HepG2 (cell line): ENCODE results near the gene GLUL. TPM values are rescaled to one million over a fixed set of nuclear protein-coding genes. Genes with fewer than 3 reads are reported as not detected.

ENCODE experiments used
- ATAC-seq: fragments of 200-7000 bp; cut with Tn5 transposase; 3 replicates; pipeline ENCODE4 v1.9.1; 2020; ENCODE audit warnings: mild to moderate bottlenecking, moderate library complexity
- BruUV-seq: library from RNA; stranded (reverse); fragments of 400-500 nt; replicated peaks from 2 replicates; lab custom pipeline; 2021; lab: Mats Ljungman, UMichigan
- CTCF ChIA-PET: fragments of 300-600 bp; formaldehyde crosslinking; extraction: SDS; loops from one replicate; lab custom pipeline; 2021; ENCODE audit warnings: low total read pairs, inconsistent platforms, low intra/inter-chr PET ratio; lab: Yijun Ruan, JAX
- POLR2A ChIA-PET: fragments of 350-600 bp; sonication (Branson Sonifier 250); formaldehyde crosslinking; loops from one replicate; lab custom pipeline; 2020; ENCODE audit warnings: antibody characterized with exemption, inconsistent platforms; lab: Yijun Ruan, JAX
- DNase-seq: peaks from one replicate; pipeline ENCODE4 v3.0.0-alpha.2; 2015; ENCODE audit warnings: low spot score
- FAIRE-seq: peaks from 3 replicates; lab custom pipeline; 2011; peaks lifted over from hg19 to GRCh38; lab: Jason Lieb, UNC
- H2AFZ ChIP-seq: one replicate; pipeline ENCODE4 v1.6.1; 2011; ENCODE audit warnings: low read length, inconsistent platforms
- H3K27ac ChIP-seq: fragments of 300-600 bp; 3 replicates; pipeline ENCODE4 v1.8.0; 2011; ENCODE audit warnings: mixed run types, mild to moderate bottlenecking, mixed read lengths, low read length, inconsistent platforms; ENCODE audit not compliant: insufficient read depth; ENCODE audit errors: extremely low read length
- H3K27me3 ChIP-seq, 2 experiments: fragments of 200-600 bp in 1 of 2; 2 replicates in 1 of 2; 3 replicates in 1 of 2; pipeline versions ENCODE4 v1.6.0 to v1.8.0; 2011; ENCODE audit warnings: low read length in 2 of 2, mild to moderate bottlenecking in 2 of 2, moderate library complexity in 2 of 2, inconsistent platforms in 1 of 2; ENCODE audit not compliant: insufficient read depth in 2 of 2, control insufficient read depth in 1 of 2
- H3K36me3 ChIP-seq, 2 experiments: fragments of 200-600 bp in 1 of 2; replicated peaks in 1 of 2; 2 replicates in 1 of 2; 3 replicates in 1 of 2; pipeline versions ENCODE4 v1.5.1 to v1.8.0; 2011; ENCODE audit warnings: low read length in 2 of 2, inconsistent platforms in 1 of 2; ENCODE audit not compliant: insufficient read depth in 2 of 2, control insufficient read depth in 1 of 2
- H3K4me1 ChIP-seq: 2 replicates; pipeline ENCODE4 v1.5.1; 2012; ENCODE audit warnings: low read length, inconsistent platforms; ENCODE audit not compliant: insufficient read depth
- H3K4me2 ChIP-seq: 2 replicates; pipeline ENCODE4 v1.6.0; 2011; ENCODE audit warnings: low read depth, low read length, inconsistent platforms
- H3K4me3 ChIP-seq, 3 experiments: fragments of 200-600 bp in 1 of 3; sonication (generic), shearing (Covaris generic) in 1 of 3; replicated peaks in 1 of 3; 2 replicates each; pipeline ENCODE4 v1.5.1; 2011 to 2016; ENCODE audit warnings: low read length in 3 of 3, inconsistent platforms in 2 of 3, low read depth in 2 of 3, mild to moderate bottlenecking in 2 of 3, control low read depth in 1 of 3, mixed read lengths in 1 of 3; ENCODE audit not compliant: insufficient read depth in 1 of 3
- H3K79me2 ChIP-seq: one replicate; pipeline ENCODE4 v1.6.1; 2011; ENCODE audit warnings: low read length, inconsistent platforms; ENCODE audit not compliant: insufficient read depth
- H3K9ac ChIP-seq: 2 replicates; pipeline ENCODE4 v1.6.0; 2011; ENCODE audit warnings: mild to moderate bottlenecking, low read depth, low read length, inconsistent platforms; ENCODE audit not compliant: insufficient read depth
- H3K9me3 ChIP-seq: 2 replicates; pipeline ENCODE4 v1.5.1; 2012; ENCODE audit warnings: mild to moderate bottlenecking, low read length
- H4K20me1 ChIP-seq: 2 replicates; pipeline ENCODE4 v1.6.0; 2011; ENCODE audit warnings: inconsistent platforms, mild to moderate bottlenecking, low read length, moderate library complexity; ENCODE audit not compliant: insufficient read depth
- AGO2 ChIP-seq: fragments of 200-400 bp; formaldehyde crosslinking; optimal IDR thresholded peaks from 2 replicates; pipeline ENCODE3; 2017; ENCODE audit warnings: mild to moderate bottlenecking, low read depth, low read length, moderate library complexity
- ATF5 ChIP-seq: sonication (generic); formaldehyde crosslinking; IDR thresholded peaks from 2 replicates; pipeline ENCODE4 v1.4.0; 2020; ENCODE audit warnings: mild to moderate bottlenecking, low read depth, missing genetic modification reagents
- IKZF4 ChIP-seq: sonication (generic); formaldehyde crosslinking; IDR thresholded peaks from 2 replicates; pipeline ENCODE4 v1.5.1; 2020; ENCODE audit warnings: borderline replicate concordance, mild to moderate bottlenecking, low read depth, missing genetic modification reagents; ENCODE audit errors: not compliant biosample characterization
- KAT2B ChIP-seq: fragments of 150-350 bp; IDR thresholded peaks from 2 replicates; pipeline ENCODE4 v1.6.1; 2014; ENCODE audit warnings: low read depth, low read length, borderline replicate concordance
- NAIF1 ChIP-seq: sonication (generic); formaldehyde crosslinking; IDR thresholded peaks from 2 replicates; pipeline ENCODE4 v1.5.0; 2020; ENCODE audit warnings: mild to moderate bottlenecking, missing genetic modification reagents, borderline replicate concordance
- PAF1 ChIP-seq: IDR thresholded peaks from 2 replicates; pipeline ENCODE4 v1.6.1; 2016; ENCODE audit warnings: missing genetic modification reagents, missing compliant biosample characterization
- PBX3 ChIP-seq: sonication (generic); formaldehyde crosslinking; IDR thresholded peaks from 2 replicates; pipeline ENCODE4 v1.8.1; 2023; ENCODE audit warnings: missing genetic modification reagents, inconsistent platforms, borderline replicate concordance
- POLR2AphosphoS5 ChIP-seq: IDR thresholded peaks from 2 replicates; pipeline ENCODE4 v1.6.1; 2012; ENCODE audit warnings: low read depth, low read length
- POLR2G ChIP-seq: fragments of 200-400 bp; formaldehyde crosslinking; IDR thresholded peaks from 2 replicates; pipeline ENCODE4 v1.6.1; 2018; ENCODE audit warnings: mild to moderate bottlenecking, low read depth, low read length, moderate library complexity
- RBM22 ChIP-seq: fragments of 200-400 bp; formaldehyde crosslinking; optimal IDR thresholded peaks from 2 replicates; pipeline ENCODE3; 2017; ENCODE audit warnings: mild to moderate bottlenecking, low read length, moderate library complexity
- SMYD3 ChIP-seq: sonication (generic); formaldehyde crosslinking; IDR thresholded peaks from 2 replicates; pipeline ENCODE4 v1.8.1; 2023; ENCODE audit warnings: mild to moderate bottlenecking, missing genetic modification reagents
- THAP9 ChIP-seq: sonication (generic); formaldehyde crosslinking; IDR thresholded peaks from 2 replicates; pipeline ENCODE4; 2020; ENCODE audit warnings: missing genetic modification reagents, mild to moderate bottlenecking, borderline replicate concordance
- ZFY ChIP-seq: sonication (generic); formaldehyde crosslinking; IDR thresholded peaks from 2 replicates; pipeline ENCODE4 v1.4.0; 2020; ENCODE audit warnings: missing genetic modification reagents
- ZKSCAN8 ChIP-seq: IDR thresholded peaks from 2 replicates; pipeline ENCODE4 v1.6.1; 2016; ENCODE audit warnings: borderline replicate concordance, missing genetic modification reagents, missing compliant biosample characterization
- ZNF280D ChIP-seq: sonication (generic); formaldehyde crosslinking; IDR thresholded peaks from 2 replicates; pipeline ENCODE4 v1.5.1; 2020; ENCODE audit warnings: mild to moderate bottlenecking, missing genetic modification reagents
- ZNF547 ChIP-seq: sonication (generic); formaldehyde crosslinking; IDR thresholded peaks from 2 replicates; pipeline ENCODE4 v1.5.1; 2020; ENCODE audit warnings: mild to moderate bottlenecking, missing genetic modification reagents
- ZNF605 ChIP-seq: sonication (generic); formaldehyde crosslinking; IDR thresholded peaks from 2 replicates; pipeline ENCODE4 v1.8.0; 2022; ENCODE audit warnings: mild to moderate bottlenecking, missing genetic modification reagents
- WGBS: methylation state at CpG from one replicate; pipeline ENCODE4 v1.1.6; 2017; ENCODE audit warnings: low lambda C conversion rate; 5-methylcytosine and 5-hydroxymethylcytosine counted together
- in situ Hi-C: cut with HindIII; loops from 2 replicates; pipeline ENCODE4 v1.10.0; 2017; ENCODE audit warnings: low pct_unique_long_range_greater_than_20kb; ENCODE audit not compliant: extremely low pct_ligation_motif_present
- intact Hi-C: fragments of 100-400 bp; cut with micrococcal nuclease; formaldehyde crosslinking; loops from one replicate; pipeline ENCODE4 v1.10.0; 2022; ENCODE audit not compliant: unreplicated experiment
- polyA plus RNA-seq, 8 experiments: library from polyadenylated mRNA; depleted of rRNA in 3 of 8; stranded (reverse) in 7 of 8; unstranded in 1 of 8; fragments of >200 nt; fragmentation: Illumina TruSeq in 4 of 8; extraction: Trizol in 4 of 8; gene quantifications; 2 replicates each; pipeline versions ENCODE4 v1.2.1 to v1.2.3, GENCODE V29; 2011 to 2016; ENCODE audit warnings: low read depth in 4 of 8, missing spikeins in 1 of 8, mixed read lengths in 1 of 8; ENCODE audit not compliant: insufficient read depth in 1 of 8
- total RNA-seq, 5 experiments: library from RNA; depleted of rRNA; stranded (reverse); fragments of >200 nt; fragmentation: Illumina TruSeq; extraction: Trizol; gene quantifications; 2 replicates each; pipeline ENCODE4 v1.2.3, GENCODE V29; 2016; ENCODE audit warnings: low read depth in 1 of 5

GLUL gene
- total and polyA plus RNA-seq, 2 of the 13 experiments (the other 11 are each of a cell fraction or from before 2014, with no cell fraction given) = 423 to 827 TPM

- ATAC-seq (no peak), FAIRE-seq (no peak), DNase-seq (no peak)
- Histone ChIP-seq H3K9me3 (no peaks in the 10 kb centered on the region), H3K4me1 (peaks cover 61% of the 10 kb centered on the region), H3K79me2 (peaks cover 15% of the 10 kb centered on the region), H3K9ac (no peak overlapping the region), H3K36me3 (peaks cover 27 to 56% of the 10 kb centered on the region in 2 experiments), H3K27me3 (no peaks in the 10 kb centered on the region), H3K4me2 (no peak overlapping the region), H3K27ac (no peak overlapping the region), H3K4me3 (no peak overlapping the region), H4K20me1 (peaks cover 52% of the 10 kb centered on the region), H2AFZ (no peak overlapping the region)
- CTCF ChIA-PET = no interaction called here
- BruUV-seq = no TSS peak
- WGBS = 94% methylated on average over 4 of the region's 4 CpGs
- intact Hi-C loops = no loop called here
- POLR2A ChIA-PET = interaction anchor here (1.1 to 5.2 kb wide), 6 partner anchors 7 to 239 kb away, joined by 4 to 45 read pairs (median 6); partner anchors contain the start of gene GLUL
- in situ Hi-C loops = no loop called here
- TF ChIP-seq KAT2B (no peak), ZNF605 (CRISPR knock-in tag) (no peak), ZKSCAN8 (no peak), ZFY (CRISPR knock-in tag) (no peak), RBM22 (peak; percentile 42), PAF1 (no peak), ZNF280D (no peak), AGO2 (peak; percentile 67), IKZF4 (CRISPR knock-in tag) (no peak), THAP9 (CRISPR knock-in tag) (no peak), SMYD3 (CRISPR knock-in tag) (no peak), NAIF1 (CRISPR knock-in tag) (no peak), ATF5 (CRISPR knock-in tag) (no peak), POLR2AphosphoS5 (peak; percentile 63), PBX3 (CRISPR knock-in tag) (no peak), POLR2G (peak; percentile 57; the same call in 1 of the 2 replicates), ZNF547 (CRISPR knock-in tag) (no peak)
Measured at GRCh38 chr1:182383037-182383661, 8.4 kb downstream of the GLUL start.
